ENCODE measurements around the gene COL4A5. TPM values are rescaled to one million over a fixed set of nuclear protein-coding genes. Genes with fewer than 3 reads are reported as not detected.

The COL4A5 gene
- total and polyA plus RNA-seq, 2 of the 8 experiments (the other 6 are each of a cell fraction or from before 2014, with no cell fraction given), result 24.9 to 30.2 TPM

DNA sequence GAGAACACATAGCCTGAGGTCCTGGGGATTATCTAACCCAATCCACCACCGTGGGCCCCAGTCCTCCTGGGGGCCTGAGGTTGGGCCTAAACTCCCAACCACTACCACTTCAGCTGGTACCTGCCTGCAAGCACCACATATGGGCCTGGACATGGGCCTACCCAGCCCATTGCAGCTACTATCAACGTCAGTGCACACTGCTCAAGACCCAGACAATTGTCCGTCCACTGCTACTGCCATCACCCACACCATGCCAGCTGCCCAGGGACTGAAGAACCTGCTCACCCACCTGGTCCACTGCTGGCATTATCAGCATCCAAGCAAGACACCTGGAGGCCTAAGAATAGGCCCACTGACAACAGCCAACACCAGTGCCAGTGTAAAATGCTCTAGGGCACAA, 88.1 kb downstream of the COL4A5 start:
- Histone ChIP-seq H3K79me2 (ENCODE audit: control insufficient read depth in 1 of 2, insufficient read depth in 2 of 2, low read length in 2 of 2) (no peaks in the 10 kb centered on the region), H3K14ac (ENCODE audit: insufficient read length) (no peak overlapping the region), H3K4me3 (ENCODE audit: extremely low read depth in 1 of 4, insufficient read depth in 2 of 4, low read depth in 3 of 4, low read length in 4 of 4) (no peak overlapping the region), H3K4ac (replicated peaks; ENCODE audit: insufficient read length, low read depth, low read length) (no peak overlapping the region), H3K36me3 (ENCODE audit: control insufficient read depth in 2 of 4, insufficient read depth in 4 of 4, low read length in 3 of 4) (peaks cover 0 to 5% (median 0%) of the 10 kb centered on the region in 4 experiments; a peak in 2 of 8 replicates), H3K27ac (ENCODE audit: low read depth, low read length) (no peak overlapping the region), H4K5ac (ENCODE audit: insufficient read length, low read depth, low read length) (no peak overlapping the region), H3K27me3 (replicated peaks in 1 of 4; ENCODE audit: control insufficient read depth in 3 of 4, extremely low read depth in 1 of 4, insufficient read depth in 3 of 4, low read length in 3 of 4) (no peaks in the 10 kb centered on the region), H4K8ac (ENCODE audit: extremely low read depth, insufficient read depth, low read length) (no peak overlapping the region), H3K9me3 (ENCODE audit: insufficient read depth in 2 of 2, low read depth in 1 of 2, low read length in 1 of 2) (0 out of 4 replicates have a peak, but pooled peaks cover 0 to 4% of the 10 kb centered on the region in 2 experiments), H3K9ac (replicated peaks in 1 of 4; ENCODE audit: extremely low read depth in 1 of 4, low read depth in 3 of 4, low read length in 3 of 4) (no peak overlapping the region), H2BK12ac (ENCODE audit: low read depth, low read length) (no peak overlapping the region), H4K20me1 (replicated peaks in 1 of 2; ENCODE audit: control insufficient read depth in 1 of 2, insufficient read depth in 2 of 2, low read length in 2 of 2) (no peaks in the 10 kb centered on the region), H3K56ac (replicated peaks; ENCODE audit: insufficient read length, low read depth, low read length) (no peak overlapping the region), H3K23ac (ENCODE audit: insufficient read length) (no peak overlapping the region), H2BK15ac (ENCODE audit: low read length) (no peak overlapping the region), H3K18ac (ENCODE audit: extremely low read depth, low read length) (no peak overlapping the region), H3K4me1 (replicated peaks in 1 of 4; ENCODE audit: control insufficient read depth in 3 of 4, insufficient read depth in 4 of 4, low read length in 3 of 4) (no peaks in the 10 kb centered on the region), H4K91ac (replicated peaks; ENCODE audit: insufficient read length, low read length) (no peak overlapping the region), H3K23me2 (ENCODE audit: low read depth, low read length) (no peaks in the 10 kb centered on the region), H3K79me1 (ENCODE audit: low read depth, low read length) (no peaks in the 10 kb centered on the region), H2AK5ac (ENCODE audit: low read depth, low read length) (no peak overlapping the region), H2BK20ac (ENCODE audit: low read length) (no peak overlapping the region), H2BK5ac (ENCODE audit: low read depth, low read length) (no peak overlapping the region), H2BK120ac (replicated peaks; ENCODE audit: low read depth, low read length) (no peak overlapping the region), H3K4me2 (ENCODE audit: insufficient read depth in 1 of 2, low read depth in 2 of 2, low read length in 2 of 2) (no peak overlapping the region), H2AFZ (ENCODE audit: low read length) (no peak overlapping the region)
- DNase-seq (ENCODE audit: low read depth in 1 of 2, low spot score in 2 of 2) (no peak), FAIRE-seq (no peak)
- CTCF ChIA-PET (ENCODE audit: partially characterized antibody), result interaction anchor here (1.4 kb wide), 1 partner anchor 303 kb away, joined by 3 read pairs; no protein-coding TSS in a partner anchor
- 100% methylated on average over 1 of the region's 3 CpGs; no CpG with 5 or more reads in 1 of the 2 experiments for WGBS, 2 experiments (ENCODE audit: extremely low coverage in 1 of 2, insufficient coverage in 1 of 2, insufficient read length in 1 of 2, insufficient replicate concordance in 2 of 2, low coverage in 1 of 2, low lambda C conversion rate in 2 of 2, missing lambda C conversion rate in 1 of 2)
- POLR2A ChIA-PET (ENCODE audit: partially characterized antibody), result no interaction called here
- TF ChIP-seq FOSL1 (IDR thresholded peaks at IDR 0.05; ENCODE audit: insufficient read depth, low read depth, low read length), result no peak
- TF ChIP-seq KDM1A (IDR thresholded peaks at IDR 0.05; ENCODE audit: borderline replicate concordance, low read length), result no peak
- TF ChIP-seq POLR2AphosphoS5 (IDR thresholded peaks at IDR 0.05; ENCODE audit: low read depth, low read length), result no peak
- TF ChIP-seq CBX5 (IDR thresholded peaks at IDR 0.05; ENCODE audit: low read depth, low read length), result no peak
- no peak for TF ChIP-seq GABPA (IDR thresholded peaks at IDR 0.05; ENCODE audit: borderline replicate concordance, insufficient read depth, low read length)
- no peak for TF ChIP-seq RBBP5 (IDR thresholded peaks at IDR 0.05; ENCODE audit: borderline replicate concordance, low read depth, low read length)
- TF ChIP-seq, protein P1, sequence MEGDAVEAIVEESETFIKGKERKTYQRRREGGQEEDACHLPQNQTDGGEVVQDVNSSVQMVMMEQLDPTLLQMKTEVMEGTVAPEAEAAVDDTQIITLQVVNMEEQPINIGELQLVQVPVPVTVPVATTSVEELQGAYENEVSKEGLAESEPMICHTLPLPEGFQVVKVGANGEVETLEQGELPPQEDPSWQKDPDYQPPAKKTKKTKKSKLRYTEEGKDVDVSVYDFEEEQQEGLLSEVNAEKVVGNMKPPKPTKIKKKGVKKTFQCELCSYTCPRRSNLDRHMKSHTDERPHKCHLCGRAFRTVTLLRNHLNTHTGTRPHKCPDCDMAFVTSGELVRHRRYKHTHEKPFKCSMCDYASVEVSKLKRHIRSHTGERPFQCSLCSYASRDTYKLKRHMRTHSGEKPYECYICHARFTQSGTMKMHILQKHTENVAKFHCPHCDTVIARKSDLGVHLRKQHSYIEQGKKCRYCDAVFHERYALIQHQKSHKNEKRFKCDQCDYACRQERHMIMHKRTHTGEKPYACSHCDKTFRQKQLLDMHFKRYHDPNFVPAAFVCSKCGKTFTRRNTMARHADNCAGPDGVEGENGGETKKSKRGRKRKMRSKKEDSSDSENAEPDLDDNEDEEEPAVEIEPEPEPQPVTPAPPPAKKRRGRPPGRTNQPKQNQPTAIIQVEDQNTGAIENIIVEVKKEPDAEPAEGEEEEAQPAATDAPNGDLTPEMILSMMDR (IDR thresholded peaks at IDR 0.05; ENCODE audit: control extremely low read depth in 1 of 3, insufficient read depth in 1 of 3, low read depth in 1 of 3, low read length in 3 of 3), result no peak
- TF ChIP-seq KDM4A (IDR thresholded peaks at IDR 0.05; ENCODE audit: low read depth, low read length, severe bottlenecking), result no peak
- TF ChIP-seq BCL11A (IDR thresholded peaks at IDR 0.05; ENCODE audit: low read depth in 2 of 2, low read length in 2 of 2), result no peak
- TF ChIP-seq ATF2 (IDR thresholded peaks at IDR 0.05; ENCODE audit: low read length), result no peak

Measured in H1 (cell line).